HL-60/S4 (cell line): ENCODE results near the gene KCP.

Source experiments
- in situ Hi-C: fragments of 300-500 bp; cut with MboI; formaldehyde crosslinking; loops from 2 replicates; pipeline ENCODE4 v1.14.3; 2022; ENCODE audit warnings: low sequenced_read_pairs

Gene KCP

DNA sequence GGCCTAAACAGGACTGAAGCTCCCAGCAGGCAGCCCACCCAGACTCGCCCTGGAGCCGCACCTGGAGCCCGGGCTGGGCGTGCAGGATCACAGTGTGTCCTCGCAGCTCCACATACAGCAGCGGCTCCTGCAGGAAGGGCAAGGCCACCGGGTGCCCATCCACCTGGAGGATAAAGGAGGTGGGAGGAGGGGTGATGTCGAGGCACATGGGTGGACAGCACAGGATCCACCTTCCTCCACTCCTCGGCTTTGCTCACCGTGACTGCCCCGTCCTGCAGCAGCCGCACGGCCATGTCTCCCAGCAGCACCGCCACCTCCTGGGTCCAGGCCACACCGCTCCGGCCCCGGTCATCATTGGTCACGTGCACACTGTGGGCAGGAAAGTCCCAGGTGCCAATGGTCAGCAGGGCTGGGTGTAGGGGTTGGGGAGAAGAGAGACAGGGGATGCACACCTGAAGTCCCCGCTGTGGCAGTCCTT lies 31.0 kb downstream of the KCP start:
- in situ Hi-C loops, result loop anchor here (25.0 kb wide), 1 partner anchor 267 kb away; no protein-coding TSS in a partner anchor

DNA sequence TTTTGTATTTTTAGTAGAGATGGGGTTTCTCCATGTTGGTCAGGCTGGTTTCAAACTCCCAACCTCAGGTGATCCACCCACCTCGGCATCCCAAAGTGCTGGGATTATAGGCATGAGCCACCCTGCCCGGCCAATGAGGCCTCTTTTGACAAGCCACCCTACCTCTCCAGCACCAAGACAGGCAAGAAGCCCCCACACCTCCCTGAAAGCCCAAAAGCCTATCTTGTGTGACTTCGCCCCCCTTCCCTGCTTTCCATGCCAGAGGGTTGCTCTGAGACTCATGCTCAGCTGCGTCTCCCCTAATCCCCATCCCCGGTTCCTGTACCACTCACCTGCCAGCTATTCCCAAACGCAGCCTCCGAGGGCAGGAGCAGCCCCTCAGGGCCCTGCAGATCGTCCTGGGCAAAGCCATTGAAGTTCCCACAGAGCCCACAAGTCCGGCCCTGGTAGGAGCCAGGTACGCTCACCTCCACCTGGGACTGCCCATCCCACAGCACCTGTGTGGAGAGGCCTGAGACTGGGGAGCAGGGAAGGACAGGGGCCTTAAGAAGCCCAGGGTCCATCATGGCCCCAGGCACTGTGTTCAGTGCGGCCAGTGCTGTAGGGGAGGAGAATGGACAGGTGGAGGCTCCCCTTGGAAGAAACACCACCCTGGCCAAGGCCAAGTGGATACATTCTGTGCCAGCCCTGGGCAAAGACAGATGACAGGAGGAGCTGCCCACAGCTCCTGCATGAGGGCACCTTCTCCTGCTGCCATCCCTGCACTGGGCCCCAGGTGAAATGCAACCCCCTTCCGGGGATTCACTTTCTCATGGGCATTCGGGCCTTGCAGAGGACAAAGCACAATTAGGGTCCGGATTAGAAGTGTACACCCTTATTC lies 32.0 kb downstream of the KCP start:
- in situ Hi-C loops, result loop anchor here (25.0 kb wide), 1 partner anchor 266 kb away; no protein-coding TSS in a partner anchor

DNA sequence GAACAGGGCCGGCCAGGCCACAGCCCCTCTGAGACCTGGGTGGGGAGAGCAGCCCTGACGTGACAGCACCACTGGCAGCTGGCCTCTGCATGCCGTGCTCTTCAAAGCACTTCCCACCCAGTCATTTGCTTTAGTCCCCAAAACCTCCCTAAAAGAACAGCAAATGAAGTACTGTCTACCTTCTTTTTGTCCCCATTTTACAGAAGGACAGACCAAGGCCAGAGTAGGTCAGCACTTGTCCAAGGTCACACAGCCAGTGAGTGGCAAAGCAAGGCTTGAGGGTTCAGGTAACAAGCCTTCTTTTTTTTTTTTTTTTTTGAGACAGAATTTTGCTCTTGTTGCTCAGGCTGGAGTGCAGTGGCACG lies 32.8 kb downstream of the KCP start:
- in situ Hi-C loops, result loop anchor here (25.0 kb wide), 1 partner anchor 265 kb away; no protein-coding TSS in a partner anchor

DNA sequence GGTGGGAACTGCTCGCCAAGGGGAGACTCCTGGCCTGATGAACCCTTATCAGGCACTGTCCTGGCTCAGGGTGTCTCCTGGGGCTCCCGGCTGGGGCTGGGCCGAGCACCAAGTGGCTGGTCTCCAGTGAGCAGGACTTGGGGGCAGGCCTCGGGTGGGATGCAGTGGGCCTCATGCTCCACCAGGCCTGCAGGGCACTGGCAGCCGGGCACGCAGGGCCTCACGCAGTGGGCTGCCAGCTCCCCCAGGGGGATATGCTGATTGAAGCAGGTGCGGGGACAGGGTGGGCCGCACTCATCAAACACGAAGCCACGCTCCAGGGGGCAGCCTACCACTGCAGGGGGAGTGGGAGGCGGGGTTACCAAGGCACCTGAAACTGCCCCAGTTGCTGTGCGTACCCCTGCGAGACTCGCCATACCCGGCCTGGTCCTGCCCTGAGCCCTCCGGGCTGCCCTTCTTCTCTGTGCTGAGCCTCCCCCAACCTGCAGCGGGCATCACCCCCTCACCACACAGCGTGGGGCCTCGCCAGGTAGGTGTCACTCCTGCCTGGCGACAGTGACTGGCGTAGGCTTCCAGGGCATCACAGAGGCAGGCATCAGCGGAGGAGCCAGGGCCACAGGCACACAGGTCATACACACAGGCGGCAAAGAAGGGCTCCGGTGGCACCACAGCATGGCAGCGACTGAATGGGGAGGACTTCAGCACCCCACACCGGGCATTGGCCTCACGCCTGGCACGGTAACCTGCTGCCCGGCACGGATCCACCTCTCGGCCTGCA lies 33.3 kb downstream of the KCP start:
- in situ Hi-C loops, result loop anchor here (25.0 kb wide), 1 partner anchor 265 kb away; no protein-coding TSS in a partner anchor

DNA sequence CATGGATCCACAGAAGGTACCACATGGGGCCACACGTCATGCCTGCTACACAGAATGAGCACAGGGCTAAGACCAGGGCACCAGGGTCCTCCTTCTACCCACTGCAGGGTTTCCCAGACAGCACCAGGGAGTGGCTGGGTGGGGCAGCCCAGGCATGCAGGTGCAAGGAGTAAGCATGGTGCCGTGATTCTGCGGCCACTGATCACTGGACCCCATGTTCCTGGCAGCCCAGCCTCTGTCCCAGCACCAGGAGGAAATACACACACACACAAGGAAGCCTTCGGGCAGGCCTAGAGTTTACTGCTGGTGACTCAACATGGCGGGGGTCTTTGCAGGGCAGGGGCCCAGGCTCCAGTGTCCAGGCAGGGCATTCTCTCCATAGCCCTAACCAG lies 33.9 kb downstream of the KCP start:
- in situ Hi-C loops, result loop anchor here (25.0 kb wide), 1 partner anchor 264 kb away; no protein-coding TSS in a partner anchor

DNA sequence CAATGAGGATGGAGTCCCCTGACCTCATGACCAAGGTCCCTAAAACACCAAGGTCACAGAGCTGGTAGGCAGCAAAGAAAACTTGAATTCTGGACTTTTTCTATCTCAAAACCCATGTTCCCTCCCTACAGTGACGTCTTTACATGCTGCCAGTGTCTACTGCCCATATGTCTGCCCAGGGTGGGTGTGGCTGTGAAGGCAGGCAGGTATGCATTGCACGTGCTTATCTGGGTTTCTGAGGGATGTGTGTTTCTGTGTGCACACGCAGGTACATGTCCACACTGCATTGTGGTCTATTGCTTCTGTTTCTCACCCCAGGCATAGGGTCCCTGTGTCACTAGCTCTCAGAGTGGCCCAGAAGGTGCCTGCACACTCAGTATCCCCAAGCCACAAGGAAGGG lies 34.4 kb downstream of the KCP start:
- in situ Hi-C loops, result loop anchor here (25.0 kb wide), 1 partner anchor 264 kb away; no protein-coding TSS in a partner anchor

DNA sequence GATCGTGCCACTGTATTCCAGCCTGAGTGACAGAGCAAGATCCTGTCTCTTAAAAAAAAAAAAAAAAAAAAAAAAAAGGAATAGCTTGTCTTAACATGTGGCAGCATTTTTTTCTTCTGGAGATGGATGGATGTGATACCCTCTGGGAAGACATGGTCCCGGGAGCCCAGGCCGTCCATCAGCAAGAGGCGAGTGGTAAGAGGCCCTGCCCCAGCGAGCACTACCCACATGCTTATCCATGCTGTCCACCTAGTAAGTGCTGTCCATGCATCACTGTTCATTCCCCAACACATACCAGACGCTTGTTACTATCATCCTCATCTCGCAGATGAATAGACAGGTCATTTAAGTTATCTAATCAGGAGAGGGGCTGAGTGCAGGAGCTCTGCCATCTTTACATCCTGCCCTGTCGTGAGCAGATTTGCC lies 35.0 kb downstream of the KCP start:
- in situ Hi-C loops, result loop anchor here (25.0 kb wide), 1 partner anchor 263 kb away; no protein-coding TSS in a partner anchor

DNA sequence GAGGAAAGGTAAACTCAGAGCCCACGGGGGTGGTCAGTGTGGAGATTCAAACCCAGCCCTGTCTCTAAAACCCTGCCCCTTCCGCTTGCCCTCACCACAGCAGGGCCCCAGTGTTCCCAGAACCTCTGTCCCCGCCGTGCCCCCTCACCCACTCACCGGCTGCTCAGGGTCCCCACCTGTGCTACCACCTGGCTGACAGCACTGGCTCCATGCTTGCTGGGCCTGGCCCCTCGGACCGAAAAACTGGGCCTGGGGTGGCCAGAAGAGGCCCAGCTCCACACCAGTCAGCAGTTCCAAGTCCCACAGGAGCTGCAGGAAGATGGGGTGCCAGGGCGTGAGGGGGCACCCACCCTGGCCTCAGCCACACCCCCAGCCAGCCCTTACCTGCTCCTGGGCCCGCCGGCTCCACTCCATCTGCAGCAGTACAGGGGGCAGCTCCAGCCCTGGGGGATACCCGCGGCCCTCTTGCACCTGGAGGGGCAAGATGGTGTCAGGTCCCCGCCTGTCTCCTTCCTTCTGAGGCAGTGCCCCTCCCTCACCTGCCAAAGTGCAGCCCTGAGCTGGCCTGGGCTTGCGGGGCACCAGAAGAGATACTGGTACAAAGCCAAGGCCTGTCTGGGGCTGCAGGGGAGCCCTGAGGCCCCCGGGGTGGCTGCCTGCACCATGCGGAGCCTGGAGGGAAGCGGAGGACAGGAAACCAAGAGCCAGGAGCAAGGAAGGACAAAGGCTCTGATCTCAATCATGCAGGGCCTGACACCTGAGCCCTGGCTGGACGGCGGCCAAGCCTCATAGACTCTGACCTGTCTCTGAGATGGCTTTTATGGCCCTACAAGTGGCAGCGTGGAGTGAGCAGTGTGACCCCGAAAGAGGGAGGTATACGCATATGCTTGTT lies 36.1 kb downstream of the KCP start:
- in situ Hi-C loops, result loop anchor here (25.0 kb wide), 1 partner anchor 262 kb away; no protein-coding TSS in a partner anchor

DNA sequence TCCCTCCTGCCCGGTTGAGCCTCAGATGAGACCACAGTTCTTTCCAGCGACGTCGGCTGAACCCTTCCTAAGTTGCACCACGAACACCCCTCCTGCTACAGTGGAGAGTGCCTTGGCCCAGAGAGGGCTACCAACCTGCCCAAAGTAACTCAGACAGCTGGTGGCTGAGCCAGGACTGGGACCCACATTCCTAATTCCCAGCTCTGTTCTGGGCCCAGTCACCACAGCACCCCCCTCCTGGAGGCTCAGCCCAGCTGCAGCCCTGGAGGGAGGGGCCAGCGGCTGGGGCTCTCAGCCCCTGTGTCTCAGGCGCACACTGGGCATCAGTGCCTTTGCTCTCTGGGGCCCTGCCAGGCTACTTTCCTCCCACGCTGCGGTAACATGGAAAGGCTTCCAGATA lies 37.3 kb downstream of the KCP start:
- in situ Hi-C loops, result no loop called here

DNA sequence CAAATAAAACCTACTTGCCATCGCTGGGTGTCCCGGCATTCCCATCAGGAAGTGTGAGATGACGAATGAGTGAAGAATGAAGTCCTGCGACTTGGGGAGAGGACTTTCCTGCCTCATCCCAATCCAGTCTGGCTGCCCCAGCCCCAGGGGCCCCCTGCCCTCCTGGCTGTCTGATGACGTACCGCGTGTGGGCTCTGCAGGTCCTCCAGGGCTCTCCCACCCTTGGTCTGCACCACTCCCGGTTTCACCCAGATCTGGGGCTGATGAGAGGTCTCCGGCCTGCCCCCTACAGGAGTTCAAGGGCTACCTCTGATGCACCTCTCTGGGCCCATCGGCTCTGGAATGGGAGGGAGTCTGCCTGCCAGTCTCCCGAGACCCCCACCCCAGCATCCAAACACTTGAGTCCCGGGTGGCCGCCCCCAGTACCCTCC lies 38.1 kb downstream of the KCP start:
- in situ Hi-C loops, result no loop called here

DNA sequence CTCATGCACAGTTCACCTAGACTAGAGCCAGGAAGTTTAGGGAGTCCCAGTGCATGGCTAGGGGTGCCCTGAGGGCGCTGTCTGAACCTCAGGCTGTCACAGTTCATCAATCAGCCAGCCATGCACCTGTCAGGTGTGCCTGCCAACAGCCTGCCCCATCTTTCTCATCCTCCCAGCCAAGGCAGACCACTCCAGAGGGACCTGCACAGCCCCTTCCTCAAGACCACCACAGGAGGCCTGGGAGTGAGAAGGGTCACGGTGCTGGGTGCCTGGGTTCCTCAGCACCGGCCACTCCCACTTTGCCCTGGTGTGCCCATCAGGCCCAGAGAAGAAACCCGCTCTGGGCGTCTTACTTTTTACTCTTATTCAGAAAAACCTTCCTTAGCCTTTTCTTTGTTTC lies 39.5 kb downstream of the KCP start:
- in situ Hi-C loops, result no loop called here

DNA sequence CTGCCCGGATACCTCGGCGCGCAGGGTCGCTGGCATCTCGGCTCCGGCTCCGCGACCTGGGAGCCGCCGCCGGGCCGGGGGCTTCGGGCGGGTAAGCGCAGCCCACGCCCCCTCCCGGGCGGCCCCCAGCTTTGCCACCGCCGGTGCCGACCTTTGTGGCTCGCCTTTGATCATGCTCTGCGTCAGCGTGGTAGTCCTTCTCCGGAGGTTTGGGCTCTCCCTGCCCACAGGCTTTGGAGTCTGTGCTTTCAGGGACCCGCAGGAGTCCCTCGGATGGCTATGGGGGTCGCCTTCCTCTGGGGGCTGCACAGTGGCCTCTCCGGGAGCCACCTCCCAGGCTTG lies 40.6 kb downstream of the KCP start:
- in situ Hi-C loops, result no loop called here

DNA sequence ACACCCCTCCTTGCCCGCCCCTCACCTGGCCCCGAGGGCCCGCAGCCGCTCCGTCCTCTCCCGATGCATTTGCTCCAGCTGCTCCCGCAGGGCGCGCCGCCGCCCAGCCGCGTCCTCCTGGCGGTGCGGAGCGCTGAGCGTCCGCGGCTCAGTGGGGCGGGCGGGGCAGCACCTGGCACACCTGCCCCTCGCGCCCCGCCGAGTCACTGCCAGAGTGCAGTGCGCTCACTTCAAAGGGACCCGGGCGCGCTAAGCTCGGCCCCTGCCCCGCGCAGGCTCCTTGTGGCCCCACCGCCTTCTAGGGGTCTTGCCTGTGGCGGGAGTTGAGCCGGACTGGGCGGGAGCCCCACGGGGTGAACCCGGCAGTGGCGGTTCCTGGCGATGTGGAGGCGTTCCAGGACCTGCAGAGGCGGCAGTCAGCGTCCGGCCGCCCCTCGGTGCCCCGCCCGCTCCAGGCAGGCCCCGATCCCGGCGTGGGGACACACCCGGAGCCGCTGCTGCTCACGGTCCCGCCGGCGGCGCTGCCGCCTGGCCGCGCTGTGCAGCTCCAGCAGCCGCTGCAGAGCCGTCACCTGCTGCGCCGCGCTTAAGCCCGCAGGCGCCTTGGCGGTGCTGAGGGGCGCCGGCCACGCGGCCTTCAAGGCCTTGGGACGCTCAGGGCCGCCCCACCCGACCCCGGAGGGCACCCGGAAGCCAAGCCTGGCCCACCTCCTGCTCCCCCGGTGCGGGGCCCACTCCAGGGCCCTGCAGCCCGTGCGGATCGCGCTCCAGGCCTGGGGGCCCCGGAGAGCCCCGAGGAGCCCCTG lies 41.2 kb downstream of the KCP start:
- in situ Hi-C loops, result no loop called here

DNA sequence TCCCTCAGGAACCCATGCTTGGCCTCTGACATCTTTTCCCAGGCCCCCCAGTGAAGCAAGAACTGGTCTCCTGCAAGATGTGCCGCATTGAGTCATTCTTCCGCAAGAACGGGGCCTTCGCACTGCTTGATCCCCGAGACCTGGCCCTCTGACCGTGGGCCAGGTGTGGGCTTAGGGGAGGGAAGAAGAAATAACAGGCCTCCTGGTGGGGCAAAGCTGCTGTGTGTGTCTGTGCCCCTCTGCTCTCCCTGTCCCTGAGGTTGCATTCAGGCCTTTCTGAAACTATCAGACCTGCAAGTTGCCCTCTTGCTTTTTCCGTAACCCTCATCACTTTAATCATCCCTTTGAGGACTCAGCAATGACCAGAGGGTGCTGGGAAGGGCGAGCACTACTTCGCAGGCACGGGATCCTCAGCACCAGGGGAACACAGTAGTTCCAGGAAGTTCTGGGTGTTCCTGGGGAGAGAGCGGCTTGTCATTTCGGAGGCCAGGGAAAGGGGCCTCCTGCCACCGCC lies 41.8 kb downstream of the KCP start:
- in situ Hi-C loops, result no loop called here

DNA sequence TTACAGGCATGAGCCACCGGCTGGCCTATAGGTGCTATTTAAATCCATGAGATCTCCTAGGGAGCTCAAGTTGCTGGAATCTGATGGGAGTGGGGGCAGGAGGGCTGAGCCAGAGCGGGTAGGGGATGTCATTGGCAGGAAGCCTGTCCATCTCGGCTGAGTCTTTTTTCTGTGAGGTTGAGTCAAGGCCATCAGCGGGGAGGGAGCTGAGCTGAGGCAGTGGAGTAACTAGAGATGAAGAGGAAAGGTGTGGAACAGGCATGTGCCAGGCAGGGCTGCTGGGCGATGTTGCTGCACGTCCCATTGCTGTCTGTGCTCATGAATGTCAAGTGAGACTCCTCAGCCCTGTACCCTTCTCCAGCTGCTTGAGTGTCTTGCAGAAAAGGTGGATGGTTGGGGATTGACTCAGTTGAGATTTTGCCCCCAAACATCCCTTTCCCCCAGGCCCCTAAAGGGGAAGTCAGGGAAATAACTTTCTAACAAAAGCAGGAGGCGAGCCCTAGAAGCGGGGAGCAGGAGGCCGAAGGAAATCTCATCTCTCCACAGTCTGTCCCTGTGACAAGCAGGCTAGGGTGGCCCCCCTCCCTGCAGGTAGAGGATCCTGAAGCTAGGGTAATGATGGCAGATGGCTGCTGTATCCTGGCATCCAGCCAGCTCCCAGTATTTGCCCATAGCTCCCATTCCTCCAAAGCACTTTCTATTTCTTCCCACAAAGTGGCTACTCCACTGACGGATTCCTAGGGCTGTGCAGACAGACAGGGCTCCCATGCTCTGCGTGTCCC lies 42.5 kb downstream of the KCP start:
- in situ Hi-C loops, result no loop called here

DNA sequence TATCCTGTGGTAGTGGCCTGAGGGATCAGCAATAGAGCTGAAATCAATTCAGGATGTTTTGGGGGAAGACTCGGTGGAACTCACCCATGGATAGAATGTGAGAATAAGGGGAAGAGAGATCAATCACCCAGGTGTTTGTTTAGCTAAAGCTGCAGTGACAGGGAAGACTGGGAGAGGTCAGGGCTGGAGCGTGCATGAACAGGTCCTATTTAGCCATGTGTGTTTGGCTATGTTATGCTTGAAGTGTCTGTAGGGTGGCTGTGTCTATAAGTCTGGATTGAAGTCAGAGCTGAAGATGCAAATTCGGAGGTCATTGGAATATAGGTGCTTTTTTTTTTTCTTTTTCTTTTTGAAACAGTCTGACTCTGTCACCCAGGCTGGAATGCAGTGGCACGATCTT lies 43.3 kb downstream of the KCP start:
- in situ Hi-C loops, result no loop called here

DNA sequence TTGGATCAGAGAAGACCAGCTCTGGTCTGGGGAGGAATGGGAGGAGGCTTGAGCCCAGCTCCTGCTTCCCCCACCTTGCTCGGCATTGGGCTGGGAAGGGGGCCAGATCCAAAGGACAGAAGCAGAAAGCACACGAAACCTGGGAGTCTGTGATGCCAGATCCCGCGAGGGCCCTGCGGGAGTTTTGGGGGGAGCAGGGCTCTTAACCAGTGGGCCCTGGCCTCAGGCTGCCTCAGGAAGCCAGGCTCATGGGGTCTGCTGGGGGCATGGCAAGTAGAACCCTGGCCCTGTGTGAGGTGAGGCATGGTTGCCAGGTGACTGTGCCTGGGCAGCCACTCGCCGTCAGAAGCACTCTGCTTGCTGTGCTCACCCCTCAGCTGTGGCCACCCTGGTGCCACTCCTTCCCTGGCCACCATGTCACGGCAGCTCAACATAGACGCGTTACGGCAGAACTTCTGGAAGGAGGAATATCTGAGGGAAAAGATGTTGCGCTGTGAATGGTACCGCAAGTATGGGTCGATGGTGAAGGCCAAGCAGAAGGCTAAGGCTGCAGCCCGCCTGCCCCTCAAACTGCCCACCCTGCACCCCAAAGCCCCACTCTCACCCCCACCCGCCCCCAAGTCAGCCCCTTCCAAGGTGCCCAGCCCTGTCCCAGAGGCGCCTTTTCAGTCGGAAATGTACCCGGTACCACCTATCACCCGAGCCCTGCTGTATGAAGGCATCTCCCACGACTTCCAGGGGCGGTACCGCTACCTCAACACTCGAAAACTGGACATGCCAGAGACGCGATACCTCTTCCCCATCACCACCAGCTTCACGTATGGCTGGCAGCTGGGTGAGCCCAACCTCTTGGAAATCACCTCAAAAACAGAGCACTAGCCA lies 44.3 kb downstream of the KCP start:
- in situ Hi-C loops, result no loop called here

DNA sequence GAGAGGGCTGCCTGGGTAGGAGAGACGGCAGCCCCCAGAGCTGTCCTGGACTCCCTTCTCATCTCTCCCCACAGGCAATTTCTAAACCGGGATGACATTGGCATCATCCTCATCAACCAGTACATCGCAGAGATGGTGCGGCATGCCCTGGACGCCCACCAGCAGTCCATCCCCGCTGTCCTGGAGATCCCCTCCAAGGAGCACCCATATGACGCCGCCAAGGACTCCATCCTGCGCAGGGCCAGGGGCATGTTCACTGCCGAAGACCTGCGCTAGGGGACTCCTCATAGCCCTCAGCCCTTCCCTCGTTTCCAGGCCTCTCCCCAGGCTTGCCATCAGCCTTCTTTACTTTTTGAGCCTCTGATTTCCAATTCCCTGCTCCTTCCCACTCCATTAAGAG lies 45.2 kb downstream of the KCP start:
- in situ Hi-C loops, result no loop called here
